ENCODE measurements around the gene CCDC33.

- TF ChIP-seq FOXP4 (CRISPR knock-in tag; IDR thresholded peaks at IDR 0.05) (no peak), CREB1 (CRISPR knock-in tag; IDR thresholded peaks at IDR 0.05) (no peak), PREB (CRISPR knock-in tag; IDR thresholded peaks at IDR 0.05; ENCODE audit: borderline replicate concordance) (no peak)
Observed at GRCh38 chr15:74221399-74222239, 14.5 kb upstream of the CCDC33 start.

Measured in WTC11 (cell line).